KMS-11 (cell line): ENCODE data around the gene OCSTAMP.

ENCODE experiments used
- H2AFZ ChIP-seq: fragments of 200-600 bp; sonication (generic); 2 replicates; pipeline ENCODE4 v1.6.1; 2016; ENCODE audit warnings: antibody characterized with exemption, mixed run types, low read depth
- H3K27ac ChIP-seq: fragments of 200-600 bp; sonication (generic); 2 replicates; pipeline ENCODE4 v1.6.1; 2016; ENCODE audit warnings: mild to moderate bottlenecking, mixed run types
- H3K27me3 ChIP-seq: fragments of 200-600 bp; sonication (generic); 2 replicates; pipeline ENCODE4 v1.6.1; 2017; ENCODE audit warnings: mild to moderate bottlenecking, low read depth, mixed run types, moderate library complexity; ENCODE audit not compliant: insufficient read depth
- H3K36me3 ChIP-seq: fragments of 200-600 bp; sonication (generic); 2 replicates; pipeline ENCODE4 v1.6.1; 2017; ENCODE audit warnings: mild to moderate bottlenecking, mixed run types; ENCODE audit not compliant: insufficient read depth
- H3K4me1 ChIP-seq: fragments of 200-600 bp; sonication (generic); 2 replicates; pipeline ENCODE4 v1.6.1; 2016; ENCODE audit warnings: mild to moderate bottlenecking, low read depth, mixed run types; ENCODE audit not compliant: poor library complexity, severe bottlenecking
- H3K4me2 ChIP-seq: fragments of 200-600 bp; sonication (generic); 2 replicates; pipeline ENCODE4 v1.7.0; 2016; ENCODE audit warnings: mild to moderate bottlenecking, mixed run types
- H3K4me3 ChIP-seq: fragments of 200-600 bp; sonication (generic); IDR thresholded peaks from 2 replicates; pipeline ENCODE4 v1.6.1; 2017; ENCODE audit warnings: low read depth, low read length, mixed read lengths; ENCODE audit not compliant: insufficient read depth
- H3K79me2 ChIP-seq: fragments of 200-600 bp; sonication (generic); 2 replicates; pipeline ENCODE4 v1.6.1; 2016; ENCODE audit warnings: low read depth, mixed run types; ENCODE audit not compliant: insufficient read depth
- H3K9ac ChIP-seq: fragments of 200-600 bp; sonication (generic); 2 replicates; pipeline ENCODE4 v1.6.1; 2016; ENCODE audit warnings: mild to moderate bottlenecking, mixed run types
- H4K20me1 ChIP-seq: fragments of 200-600 bp; sonication (generic); 2 replicates; pipeline ENCODE4 v1.6.1; 2016; ENCODE audit warnings: mild to moderate bottlenecking, mixed run types; ENCODE audit not compliant: insufficient read depth
- TF ChIP-seq, protein P1 (sequence below): fragments of 200-600 bp; sonication (generic); conservative IDR thresholded peaks from 2 replicates; pipeline ENCODE4 v1.6.1; 2017; ENCODE audit warnings: low read depth, mild to moderate bottlenecking, antibody characterized with exemption, low read length, moderate library complexity, mixed read lengths

The OCSTAMP gene

DNA sequence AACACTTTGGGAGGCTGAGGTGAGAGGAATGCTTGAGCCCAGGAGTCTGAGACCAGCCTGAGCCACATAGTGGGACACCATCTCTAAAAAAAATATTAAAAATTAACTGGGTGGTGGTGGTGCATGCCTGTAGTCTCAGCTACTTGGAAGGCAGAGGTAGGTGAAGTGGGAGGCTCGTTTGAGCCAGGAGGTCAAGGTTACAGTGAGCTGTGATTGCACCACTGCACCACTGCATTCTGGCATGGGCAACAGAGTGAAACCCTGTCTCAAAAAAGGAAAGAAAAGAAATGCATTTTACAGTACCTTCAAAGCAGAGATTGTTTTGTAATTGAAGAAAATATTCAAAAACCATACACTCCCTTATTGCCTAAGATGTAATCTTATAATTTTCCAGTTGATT, 6.5 kb downstream of the OCSTAMP start:
- no peaks in the 10 kb centered on the region for H3K27me3 ChIP-seq
- no peak overlapping the region for H3K4me2 ChIP-seq
- no peak overlapping the region for H3K27ac ChIP-seq
- no peaks in the 10 kb centered on the region for H3K79me2 ChIP-seq
- peaks cover 14% of the 10 kb centered on the region for H3K4me1 ChIP-seq
- H3K9ac ChIP-seq = no peak overlapping the region
- H4K20me1 ChIP-seq = no peaks in the 10 kb centered on the region
- H3K36me3 ChIP-seq = no peaks in the 10 kb centered on the region
- TF ChIP-seq, protein P1, sequence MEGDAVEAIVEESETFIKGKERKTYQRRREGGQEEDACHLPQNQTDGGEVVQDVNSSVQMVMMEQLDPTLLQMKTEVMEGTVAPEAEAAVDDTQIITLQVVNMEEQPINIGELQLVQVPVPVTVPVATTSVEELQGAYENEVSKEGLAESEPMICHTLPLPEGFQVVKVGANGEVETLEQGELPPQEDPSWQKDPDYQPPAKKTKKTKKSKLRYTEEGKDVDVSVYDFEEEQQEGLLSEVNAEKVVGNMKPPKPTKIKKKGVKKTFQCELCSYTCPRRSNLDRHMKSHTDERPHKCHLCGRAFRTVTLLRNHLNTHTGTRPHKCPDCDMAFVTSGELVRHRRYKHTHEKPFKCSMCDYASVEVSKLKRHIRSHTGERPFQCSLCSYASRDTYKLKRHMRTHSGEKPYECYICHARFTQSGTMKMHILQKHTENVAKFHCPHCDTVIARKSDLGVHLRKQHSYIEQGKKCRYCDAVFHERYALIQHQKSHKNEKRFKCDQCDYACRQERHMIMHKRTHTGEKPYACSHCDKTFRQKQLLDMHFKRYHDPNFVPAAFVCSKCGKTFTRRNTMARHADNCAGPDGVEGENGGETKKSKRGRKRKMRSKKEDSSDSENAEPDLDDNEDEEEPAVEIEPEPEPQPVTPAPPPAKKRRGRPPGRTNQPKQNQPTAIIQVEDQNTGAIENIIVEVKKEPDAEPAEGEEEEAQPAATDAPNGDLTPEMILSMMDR = no peak
- no peak overlapping the region for H3K4me3 ChIP-seq
- H2AFZ ChIP-seq = no peak overlapping the region

DNA sequence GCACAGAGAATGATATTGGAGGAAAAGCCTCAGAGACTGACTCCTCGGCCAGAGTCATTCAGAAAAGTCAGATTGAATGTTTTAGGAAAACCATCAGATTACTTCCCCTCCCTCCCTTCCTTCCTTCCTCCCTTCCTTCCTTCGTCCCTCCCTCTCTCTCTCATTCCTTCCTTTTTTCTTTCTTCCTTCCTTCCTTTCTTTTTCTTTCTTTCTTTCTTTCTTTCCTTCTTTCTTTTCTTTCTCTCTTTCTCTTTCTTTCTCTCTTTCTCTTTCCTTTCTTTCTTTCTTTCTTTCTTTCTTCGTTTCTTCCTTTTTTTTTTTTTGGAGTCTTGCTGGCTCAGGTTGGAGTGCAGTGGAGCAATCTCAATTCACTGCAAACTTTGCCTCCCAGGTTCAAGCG, 7.4 kb downstream of the OCSTAMP start:
- Histone ChIP-seq H3K9ac (no peak overlapping the region), H3K36me3 (no peaks in the 10 kb centered on the region), H3K4me1 (peaks cover 14% of the 10 kb centered on the region), H3K27me3 (no peaks in the 10 kb centered on the region), H4K20me1 (no peaks in the 10 kb centered on the region), H3K27ac (no peak overlapping the region), H3K79me2 (no peaks in the 10 kb centered on the region), H2AFZ (no peak overlapping the region), H3K4me2 (no peak overlapping the region), H3K4me3 (no peak overlapping the region)
- TF ChIP-seq, protein P1 = no peak

DNA sequence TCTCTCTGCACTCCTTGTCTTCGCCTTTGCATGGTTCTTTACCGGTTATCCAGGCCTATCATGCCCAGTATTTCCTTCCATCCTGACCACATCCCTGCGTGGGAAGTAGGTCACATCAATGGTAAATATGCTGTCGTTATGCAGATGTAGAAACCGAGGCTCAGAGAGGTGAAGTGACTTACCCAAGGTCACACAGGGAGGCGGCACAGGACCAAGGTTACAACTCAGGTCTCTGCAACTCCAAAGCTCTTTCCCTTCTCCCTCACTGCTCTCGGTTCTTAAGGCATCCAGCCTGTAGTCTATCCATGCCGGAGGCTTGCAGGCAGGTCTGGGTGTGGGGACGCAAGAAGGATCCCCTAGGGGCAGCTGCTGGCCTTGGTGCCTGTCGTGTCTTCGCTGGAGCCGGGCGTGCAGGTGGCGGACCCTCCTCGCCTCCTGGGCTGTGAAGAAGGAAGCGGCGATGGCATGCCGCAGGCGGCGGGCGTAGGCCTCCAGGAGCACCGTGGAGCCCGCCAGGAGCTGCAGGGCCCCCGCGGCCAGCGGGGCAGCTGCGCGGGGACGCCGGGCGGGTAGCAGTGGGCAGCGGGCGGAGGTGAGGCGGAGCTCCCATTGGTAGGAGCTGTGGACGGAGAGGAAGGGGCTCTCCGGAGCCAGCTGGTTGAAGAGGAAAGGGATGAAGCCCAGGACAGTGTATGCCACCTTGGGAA, 9.1 kb downstream of the OCSTAMP start:
- Histone ChIP-seq H3K4me2 (no peak overlapping the region), H3K4me3 (no peak overlapping the region), H4K20me1 (no peaks in the 10 kb centered on the region), H3K9ac (no peak overlapping the region), H3K27ac (no peak overlapping the region), H2AFZ (no peak overlapping the region), H3K36me3 (no peaks in the 10 kb centered on the region), H3K4me1 (peaks cover 14% of the 10 kb centered on the region), H3K79me2 (no peaks in the 10 kb centered on the region), H3K27me3 (no peaks in the 10 kb centered on the region)
- TF ChIP-seq, protein P1 = no peak

DNA sequence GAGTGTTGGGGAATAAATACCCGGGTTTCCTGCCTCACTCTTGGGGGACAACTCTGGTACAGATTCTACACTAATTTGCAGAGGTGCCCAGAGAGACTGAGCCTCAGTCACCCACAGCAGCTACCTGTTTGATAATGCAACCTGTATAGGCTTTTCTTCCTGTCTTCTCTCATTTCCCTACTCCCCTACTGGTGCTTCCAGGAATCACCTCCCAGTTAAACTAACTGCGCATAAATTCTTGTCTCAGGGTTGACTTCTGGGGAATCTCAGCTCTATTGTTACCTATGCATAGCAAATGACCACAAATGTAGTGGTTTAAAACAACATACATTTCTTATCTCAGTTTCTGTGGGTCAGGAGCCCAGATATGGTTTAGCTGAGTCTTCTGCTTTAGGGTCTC, 11.3 kb downstream of the OCSTAMP start:
- no peak overlapping the region for H3K27ac ChIP-seq
- no peaks in the 10 kb centered on the region for H3K27me3 ChIP-seq
- H3K4me1 ChIP-seq = no peaks in the 10 kb centered on the region
- H4K20me1 ChIP-seq = no peaks in the 10 kb centered on the region
- TF ChIP-seq, protein P1 = no peak
- H3K4me2 ChIP-seq = no peak overlapping the region
- no peak overlapping the region for H3K9ac ChIP-seq
- no peak overlapping the region for H3K4me3 ChIP-seq
- H3K79me2 ChIP-seq = no peaks in the 10 kb centered on the region
- no peaks in the 10 kb centered on the region for H3K36me3 ChIP-seq
- H2AFZ ChIP-seq = no peak overlapping the region
